Activated CD4-positive, alpha-beta T cell treated with anti-CD3 and anti-CD28 coated beads for 24 hours (primary cell): ENCODE measurements around the gene TMEM179B.
"Not testable (repeated sequence)": the region's sequence is repeated elsewhere in the genome, so short reads cannot be mapped to it uniquely, and the experiment has no call there.

Experiments used
- DNase-seq, 2 donors: peaks; one replicate each; pipeline ENCODE4 v3.0.0-alpha.2; 2020; ENCODE audit warnings: low read depth in 2 of 2

Gene TMEM179B, protein sequence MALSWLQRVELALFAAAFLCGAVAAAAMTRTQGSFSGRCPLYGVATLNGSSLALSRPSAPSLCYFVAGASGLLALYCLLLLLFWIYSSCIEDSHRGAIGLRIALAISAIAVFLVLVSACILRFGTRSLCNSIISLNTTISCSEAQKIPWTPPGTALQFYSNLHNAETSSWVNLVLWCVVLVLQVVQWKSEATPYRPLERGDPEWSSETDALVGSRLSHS

DNA sequence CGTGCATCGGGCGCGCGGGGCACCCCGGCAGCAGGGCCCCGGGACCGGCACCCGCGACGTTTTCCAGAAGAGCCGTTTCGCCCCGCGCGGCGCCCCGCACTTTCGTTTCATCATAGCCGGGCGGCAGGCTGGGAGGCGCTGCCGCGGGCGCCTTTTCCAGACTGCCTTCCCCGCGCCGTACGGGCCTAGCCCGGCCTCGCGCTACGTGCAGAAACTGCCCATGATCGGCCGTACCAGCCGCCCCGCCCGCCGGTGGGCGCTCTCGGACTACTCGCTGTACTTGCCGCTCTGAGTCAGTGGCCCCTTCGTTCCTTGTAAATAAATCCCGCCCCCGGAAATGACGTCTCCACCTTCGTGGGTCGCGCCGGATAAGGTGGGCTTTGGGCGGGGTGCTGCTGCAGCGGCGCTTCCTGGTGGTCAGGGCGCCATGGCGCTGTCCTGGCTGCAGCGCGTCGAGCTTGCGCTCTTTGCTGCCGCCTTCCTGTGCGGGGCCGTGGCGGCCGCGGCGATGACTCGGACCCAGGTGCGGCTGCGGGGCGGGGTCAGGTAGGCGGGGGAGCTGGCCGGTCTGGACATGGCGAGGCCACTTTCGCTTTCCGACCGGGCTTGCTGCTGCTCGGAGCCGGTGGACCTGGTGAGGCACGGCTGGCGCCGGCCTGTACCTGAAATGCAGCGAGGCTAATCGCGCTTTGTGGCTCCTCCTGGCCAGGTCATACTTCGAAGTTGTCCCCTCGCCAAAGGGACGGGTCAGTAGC lies at the start of gene TMEM179B:
TSS of gene TMEM179B (plus strand) at position 398 of the 755 bp plus-strand sequence. CDS start at position 428, 30 bp downstream.
- peak; percentile 97 to 98 for DNase-seq

- DNase-seq, result no peak
Observed at GRCh38 chr11:62747475-62748160, 39.6 kb upstream of the TMEM179B start.

DNA sequence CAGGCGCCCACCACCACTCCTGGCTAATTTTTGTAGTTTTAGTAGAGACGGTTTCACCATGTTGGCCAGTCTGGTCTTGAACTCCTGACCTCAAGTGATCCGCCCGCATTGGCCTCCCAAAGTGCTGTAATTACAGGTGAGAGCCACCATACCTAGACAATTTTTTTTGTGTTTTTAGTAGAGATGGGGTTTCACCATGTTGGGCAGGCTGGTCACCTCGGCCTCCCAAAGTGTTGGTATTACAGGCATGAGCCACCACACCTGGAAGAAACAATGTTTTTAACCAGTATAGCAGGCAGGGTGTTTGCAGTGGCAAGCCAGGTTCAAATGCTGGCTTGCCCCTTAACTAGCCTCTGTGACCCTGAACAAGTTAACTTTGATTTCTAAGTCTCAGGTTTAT lies 37.3 kb upstream of the TMEM179B start:
- DNase-seq, result not testable (repeated sequence)

DNA sequence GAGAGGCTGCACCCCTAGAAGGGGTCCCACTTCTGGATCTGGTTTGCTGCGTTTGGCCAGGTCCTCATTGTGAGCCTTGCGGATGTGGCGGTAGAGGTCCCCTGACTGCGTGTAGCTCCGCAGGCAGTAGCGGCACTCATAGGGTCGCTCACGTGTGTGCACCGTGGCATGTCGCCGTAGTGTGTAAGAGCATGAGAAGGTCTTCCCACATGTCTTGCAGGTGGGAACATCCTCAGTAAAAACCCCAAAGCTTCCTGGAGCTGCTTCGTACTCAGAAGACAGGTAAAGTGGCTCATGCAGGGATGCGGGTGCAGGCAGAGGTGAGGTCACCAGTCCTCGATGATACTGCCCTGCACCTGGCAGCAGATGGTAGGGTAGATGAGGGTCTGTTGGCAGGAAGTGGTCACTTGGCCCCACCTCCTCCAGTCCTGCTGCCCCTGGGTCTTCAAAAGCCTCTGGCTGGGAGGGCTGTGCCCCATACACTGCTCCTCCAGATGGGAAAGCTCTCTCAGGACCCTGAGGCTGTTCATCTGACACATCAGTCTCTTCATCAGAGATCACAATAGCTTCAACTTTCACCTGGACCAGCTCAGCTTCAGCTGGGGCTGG lies 34.9 kb upstream of the TMEM179B start:
- no peak for DNase-seq

GRCh38 chr11:62752994-62753735 lies 34.0 kb upstream of the TMEM179B start:
- no peak for DNase-seq

- peak; percentile 94 for DNase-seq
Observed at GRCh38 chr11:62753736-62754603, 33.2 kb upstream of the TMEM179B start, which contains the start of gene ZBTB3. Gene ZBTB3 (minus strand): TSS chr11:62754160. CDS start chr11:62753664, 496 bp downstream.

GRCh38 chr11:62755086-62755615 lies 32.1 kb upstream of the TMEM179B start:
- DNase-seq, result no peak

GRCh38 chr11:62757846-62758788 lies 29.1 kb upstream of the TMEM179B start:
- DNase-seq, result no peak

- DNase-seq, result not testable (repeated sequence)
Observed at GRCh38 chr11:62760867-62761227, 26.4 kb upstream of the TMEM179B start.

GRCh38 chr11:62770778-62771143 lies 16.4 kb upstream of the TMEM179B start:
- DNase-seq, result no peak

DNA sequence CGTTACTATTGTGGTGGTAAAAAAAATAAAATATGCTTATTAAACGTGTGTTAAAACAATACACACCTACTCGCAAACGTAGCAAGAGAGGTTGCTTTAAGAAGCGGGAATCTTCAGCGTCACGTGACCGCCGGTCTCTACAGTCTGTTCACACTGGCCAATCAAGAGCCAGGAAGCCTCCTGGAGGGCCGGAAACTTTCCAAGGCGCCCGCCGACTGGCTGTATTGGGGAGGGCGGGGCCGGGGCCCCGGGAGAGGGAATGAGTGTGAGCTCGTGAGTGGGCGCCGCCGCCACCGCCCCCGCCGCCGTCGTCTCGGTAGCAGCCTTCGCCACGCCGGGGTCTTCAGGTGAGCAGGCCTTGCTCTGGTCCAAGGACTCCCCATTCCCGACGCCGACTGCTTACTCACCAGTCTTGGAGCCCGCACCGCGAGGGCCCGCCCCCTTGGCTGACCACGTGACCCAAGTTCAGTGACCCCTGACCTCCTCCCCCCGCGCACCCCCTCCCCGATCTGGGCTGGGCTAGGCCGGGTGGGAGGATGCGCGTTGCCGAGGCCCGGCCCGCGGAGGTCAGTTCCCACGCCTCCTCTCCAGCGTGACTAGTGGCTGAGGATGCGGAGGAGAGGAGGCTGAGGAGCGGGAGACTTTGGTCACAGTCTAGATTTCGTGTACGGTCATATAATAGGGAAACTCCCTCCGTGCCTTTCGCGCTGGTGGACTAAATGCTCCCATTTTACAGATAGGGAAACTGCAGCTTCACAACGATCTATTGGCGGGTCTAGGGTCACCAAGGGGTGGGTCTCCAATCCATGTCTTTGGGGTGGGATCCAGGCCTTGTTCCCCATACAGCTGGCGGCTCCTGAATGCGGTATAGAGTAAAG lies 15.8 kb upstream of the TMEM179B start, which contains the start of gene TAF6L:
TSS of gene TAF6L (plus strand) at position 253 of the 878 bp plus-strand sequence. CDS start 4,388 bp downstream, outside the sequence.
- peak; percentile 89 to 94 for DNase-seq

GRCh38 chr11:62774407-62774806 lies 12.8 kb upstream of the TMEM179B start:
- DNase-seq, result no peak

- DNase-seq, result no peak
Observed at GRCh38 chr11:62775646-62776045, 11.6 kb upstream of the TMEM179B start.

DNA sequence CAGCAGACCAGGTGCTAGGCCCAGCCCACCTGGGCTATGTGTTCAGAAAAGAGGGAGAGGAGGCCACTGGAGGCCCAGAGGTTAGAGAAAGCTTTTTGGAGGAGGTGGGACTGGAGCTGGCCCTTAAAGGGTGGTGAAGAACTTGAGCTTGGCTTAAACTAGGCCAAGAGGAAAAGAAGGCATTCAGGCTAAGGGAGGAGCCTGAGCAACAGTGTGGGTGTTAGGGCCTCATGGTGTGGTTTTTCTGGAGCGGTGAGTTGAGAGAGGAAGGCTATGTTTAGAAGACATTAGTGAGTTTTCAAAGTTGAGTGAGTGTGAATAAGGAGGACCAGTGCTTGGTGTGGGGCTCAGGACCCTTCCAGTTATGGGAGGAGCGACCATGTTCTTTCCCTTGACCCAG lies 9.8 kb upstream of the TMEM179B start:
- no peak for DNase-seq

DNA sequence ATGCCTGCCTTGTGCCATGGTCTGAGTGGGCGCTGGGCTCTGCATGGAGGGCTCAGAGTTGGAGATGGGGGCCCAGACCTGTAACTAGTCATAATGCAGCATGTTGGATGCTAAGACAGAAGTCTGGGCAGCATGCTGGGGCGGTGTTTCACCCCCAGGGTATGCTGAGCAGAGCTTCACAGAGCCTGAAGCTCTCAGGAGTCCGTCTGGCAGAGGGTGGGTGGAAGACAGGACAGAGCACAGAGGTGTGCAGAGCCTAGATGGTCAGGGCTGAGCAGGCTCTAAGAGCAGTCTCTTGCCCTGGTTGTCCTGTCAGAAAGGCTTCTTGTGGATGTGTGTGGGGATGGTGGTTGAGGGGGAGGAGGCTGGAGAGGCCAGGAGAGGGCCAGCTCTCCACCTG lies 8.8 kb upstream of the TMEM179B start:
- DNase-seq, result no peak

DNA sequence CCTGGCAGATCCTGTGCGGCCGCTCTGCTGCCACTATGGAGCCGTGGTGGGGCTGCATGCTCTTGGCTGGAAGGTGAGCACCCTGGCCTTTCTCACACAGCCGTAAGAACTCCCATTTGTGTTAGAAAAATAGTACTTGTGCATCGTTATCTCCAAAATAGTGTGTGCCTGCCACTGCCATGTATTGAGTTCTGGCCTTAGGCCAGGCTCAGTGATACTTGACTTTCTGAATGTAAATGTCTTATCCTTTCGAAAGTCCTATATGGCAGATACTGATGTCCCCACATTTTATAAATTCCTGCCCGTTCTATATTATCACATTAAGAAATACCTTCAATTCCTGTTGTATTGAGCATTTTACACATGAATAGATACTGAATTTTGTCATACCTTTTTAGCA lies 4.4 kb upstream of the TMEM179B start:
- no peak for DNase-seq

- peak; percentile 70 to 78 for DNase-seq
Observed at GRCh38 chr11:62786318-62787004, 741 bp upstream of the TMEM179B start.
